SK-N-SH treated with all-trans-retinoic acid at 6 μM for 48 hours (cell line): ENCODE results near the gene LTBP1.

ENCODE experiments used
- OSR1 ChIP-seq: fragments of 250-450 bp; sonication (Bioruptor Pico); IDR thresholded peaks from 2 replicates; pipeline ENCODE4 v1.8.0; 2022; ENCODE audit warnings: moderate library complexity, mild to moderate bottlenecking, inconsistent platforms
- RARB ChIP-seq: fragments of 250-450 bp; sonication (Bioruptor Pico); IDR thresholded peaks from 2 replicates; pipeline ENCODE4 v1.8.0; 2021; ENCODE audit warnings: mild to moderate bottlenecking, moderate library complexity
- TCF4 ChIP-seq: fragments of 250-450 bp; sonication (Bioruptor Pico); IDR thresholded peaks from 2 replicates; pipeline ENCODE4 v1.8.0; 2021; ENCODE audit warnings: mild to moderate bottlenecking, moderate library complexity, borderline replicate concordance
- ZFP30 ChIP-seq: fragments of 450-650 bp; formaldehyde crosslinking; IDR thresholded peaks from 2 replicates; pipeline ENCODE4 v1.5.0; 2022; ENCODE audit warnings: mild to moderate bottlenecking, moderate library complexity

- TF ChIP-seq TCF4 (CRISPR knock-in tag) (no peak), ZFP30 (CRISPR knock-in tag) (no peak), RARB (CRISPR knock-in tag) (no peak), OSR1 (CRISPR knock-in tag) (no peak)
Measured at GRCh38 chr2:33433279-33434235, 486.8 kb downstream of the LTBP1 start.
